IPS-18c (cell line): Measurements from ENCODE around the gene TSKU.
"Not testable (repeated sequence)": the region's sequence is repeated elsewhere in the genome, so short reads cannot be mapped to it uniquely, and the experiment has no call there.

ENCODE experiments used
- H3K4me3 ChIP-seq: 2 replicates; pipeline ENCODE4 v1.7.0; 2013; ENCODE audit warnings: low read depth, mild to moderate bottlenecking, low read length, moderate library complexity; ENCODE audit not compliant: insufficient read depth
- H3K9me3 ChIP-seq: one replicate; pipeline ENCODE4 v1.6.1; 2013; ENCODE audit warnings: mild to moderate bottlenecking, low read length, moderate library complexity; ENCODE audit not compliant: control insufficient read depth, insufficient read depth

TSKU gene

GRCh38 chr11:76802621-76803020, 19.5 kb downstream of the TSKU start:
- no peak overlapping the region for H3K4me3 ChIP-seq
- H3K9me3 ChIP-seq = no peaks in the 10 kb centered on the region

- Histone ChIP-seq H3K9me3 (no peaks in the 10 kb centered on the region), H3K4me3 (no peak overlapping the region)
Measured at GRCh38 chr11:76803023-76803422, 19.9 kb downstream of the TSKU start.

GRCh38 chr11:76803811-76804600, 20.9 kb downstream of the TSKU start:
- Histone ChIP-seq H3K4me3 (no peak overlapping the region), H3K9me3 (no peaks in the 10 kb centered on the region)

GRCh38 chr11:76805206-76805913, 22.2 kb downstream of the TSKU start:
- no peak overlapping the region for H3K4me3 ChIP-seq
- H3K9me3 ChIP-seq = no peaks in the 10 kb centered on the region

- Histone ChIP-seq H3K9me3 (no peaks in the 10 kb centered on the region), H3K4me3 (no peak overlapping the region)
Measured at GRCh38 chr11:76806131-76806530, 23.0 kb downstream of the TSKU start.

GRCh38 chr11:76806608-76807205, 23.6 kb downstream of the TSKU start:
- Histone ChIP-seq H3K4me3 (no peak overlapping the region), H3K9me3 (no peaks in the 10 kb centered on the region)

- no peak overlapping the region for H3K4me3 ChIP-seq
- H3K9me3 ChIP-seq = no peaks in the 10 kb centered on the region
Measured at GRCh38 chr11:76807206-76807875, 24.2 kb downstream of the TSKU start.

- Histone ChIP-seq H3K4me3 (no peak overlapping the region), H3K9me3 (no peaks in the 10 kb centered on the region)
Measured at GRCh38 chr11:76808171-76808570, 25.0 kb downstream of the TSKU start.

- Histone ChIP-seq H3K4me3 (no peak overlapping the region), H3K9me3 (peaks cover 2% of the 10 kb centered on the region)
Measured at GRCh38 chr11:76808996-76809395, 25.8 kb downstream of the TSKU start.

- Histone ChIP-seq H3K4me3 (no peak overlapping the region), H3K9me3 (peaks cover 6% of the 10 kb centered on the region)
Measured at GRCh38 chr11:76810151-76810853, 27.1 kb downstream of the TSKU start.

- H3K9me3 ChIP-seq = peaks cover 9% of the 10 kb centered on the region
- H3K4me3 ChIP-seq = no peak overlapping the region
Measured at GRCh38 chr11:76811259-76811658, 28.1 kb downstream of the TSKU start.

- Histone ChIP-seq H3K4me3 (no peak overlapping the region), H3K9me3 (peaks cover 9% of the 10 kb centered on the region)
Measured at GRCh38 chr11:76814414-76814813, 31.3 kb downstream of the TSKU start.

GRCh38 chr11:76815678-76816077, 32.5 kb downstream of the TSKU start:
- H3K9me3 ChIP-seq, H3K4me3 ChIP-seq: not testable (repeated sequence)

GRCh38 chr11:76820184-76820566, 37.0 kb downstream of the TSKU start:
- peaks cover 5% of the 10 kb centered on the region for H3K9me3 ChIP-seq
- H3K4me3 ChIP-seq = no peak overlapping the region

- H3K9me3 ChIP-seq, H3K4me3 ChIP-seq: not testable (repeated sequence)
Measured at GRCh38 chr11:76821396-76821795, 38.2 kb downstream of the TSKU start.

GRCh38 chr11:76822406-76822805, 39.2 kb downstream of the TSKU start:
- Histone ChIP-seq H3K9me3 (peaks cover 2% of the 10 kb centered on the region), H3K4me3 (no peak overlapping the region)

GRCh38 chr11:76823481-76824028, 40.4 kb downstream of the TSKU start:
- H3K4me3 ChIP-seq = no peak overlapping the region
- H3K9me3 ChIP-seq = peaks cover 2% of the 10 kb centered on the region
